ENCODE data around the gene PIR. TPM values are rescaled to one million over a fixed set of nuclear protein-coding genes. Genes with fewer than 3 reads are reported as not detected.

PIR gene
- total RNA-seq, 4 donors from 2014 or later, result 22.1 to 56.3 (median 32.5) TPM

DNA sequence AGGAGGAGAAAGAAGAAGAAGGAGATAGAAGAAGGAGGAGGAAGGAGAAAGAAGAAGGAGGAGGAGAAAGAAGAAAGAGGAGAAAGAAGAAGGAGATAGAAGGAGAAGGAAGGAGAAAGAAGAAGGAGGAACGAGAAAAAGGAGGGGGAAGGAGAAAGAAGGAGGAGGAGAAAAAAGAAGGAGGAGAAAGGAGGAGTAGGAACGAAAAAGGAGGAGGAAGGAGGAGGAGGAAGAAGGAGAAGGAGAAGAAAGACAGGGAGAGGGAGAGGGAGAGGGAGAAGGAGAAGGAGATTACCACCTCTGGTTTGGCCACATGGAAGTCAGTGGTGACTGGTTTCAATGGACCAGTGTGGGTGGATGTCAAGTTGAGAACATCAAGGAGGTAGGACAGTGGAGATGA, 58.9 kb downstream of the PIR start:
- no peaks in the 10 kb centered on the region for H3K36me3 ChIP-seq
- H3K27me3 ChIP-seq, result no peaks in the 10 kb centered on the region
- whole genome bisulfite sequencing, 2 donors, result 67 to 93% methylated on average over 2 of the region's 2 CpGs
- no peaks in the 10 kb centered on the region for H3K9me3 ChIP-seq
- H3K4me3 ChIP-seq, result no peak overlapping the region
- no peaks in the 10 kb centered on the region for H3K4me1 ChIP-seq
- no peak for DNase-seq
- no peak overlapping the region for H3K27ac ChIP-seq
- TF ChIP-seq, protein P1, sequence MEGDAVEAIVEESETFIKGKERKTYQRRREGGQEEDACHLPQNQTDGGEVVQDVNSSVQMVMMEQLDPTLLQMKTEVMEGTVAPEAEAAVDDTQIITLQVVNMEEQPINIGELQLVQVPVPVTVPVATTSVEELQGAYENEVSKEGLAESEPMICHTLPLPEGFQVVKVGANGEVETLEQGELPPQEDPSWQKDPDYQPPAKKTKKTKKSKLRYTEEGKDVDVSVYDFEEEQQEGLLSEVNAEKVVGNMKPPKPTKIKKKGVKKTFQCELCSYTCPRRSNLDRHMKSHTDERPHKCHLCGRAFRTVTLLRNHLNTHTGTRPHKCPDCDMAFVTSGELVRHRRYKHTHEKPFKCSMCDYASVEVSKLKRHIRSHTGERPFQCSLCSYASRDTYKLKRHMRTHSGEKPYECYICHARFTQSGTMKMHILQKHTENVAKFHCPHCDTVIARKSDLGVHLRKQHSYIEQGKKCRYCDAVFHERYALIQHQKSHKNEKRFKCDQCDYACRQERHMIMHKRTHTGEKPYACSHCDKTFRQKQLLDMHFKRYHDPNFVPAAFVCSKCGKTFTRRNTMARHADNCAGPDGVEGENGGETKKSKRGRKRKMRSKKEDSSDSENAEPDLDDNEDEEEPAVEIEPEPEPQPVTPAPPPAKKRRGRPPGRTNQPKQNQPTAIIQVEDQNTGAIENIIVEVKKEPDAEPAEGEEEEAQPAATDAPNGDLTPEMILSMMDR (IDR thresholded peaks at IDR 0.05), result no peak
- no peak for TF ChIP-seq POLR2A (IDR thresholded peaks at IDR 0.05)
- intact Hi-C loops (cut with DNase I), result no loop called here

DNA sequence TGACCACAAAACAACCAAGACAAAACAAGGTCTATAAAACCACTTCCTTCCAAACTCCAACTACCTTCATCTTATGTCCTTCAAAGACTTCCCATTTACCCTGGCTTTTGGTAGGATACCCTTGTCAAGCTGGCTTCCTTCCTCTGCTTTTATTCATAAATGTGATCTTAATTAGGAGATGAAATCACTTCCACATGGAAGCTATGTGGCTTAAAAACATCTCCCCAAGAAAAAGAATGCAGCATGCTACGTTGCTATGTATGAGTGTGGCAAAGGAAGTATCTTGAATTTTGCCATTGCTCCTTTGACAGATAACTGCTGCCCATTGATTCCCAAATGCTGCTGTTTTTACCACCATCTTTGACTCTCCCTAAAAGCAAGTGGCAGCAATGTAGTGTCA, 62.5 kb downstream of the PIR start:
- no peak overlapping the region for H3K4me3 ChIP-seq
- WGBS, 2 donors, result 55 to 83% methylated on average over 1 of the region's 1 CpG
- intact Hi-C loops (cut with DNase I), result no loop called here
- H3K27me3 ChIP-seq, result no peaks in the 10 kb centered on the region
- TF ChIP-seq, protein P1 (IDR thresholded peaks at IDR 0.05), result no peak
- no peak for TF ChIP-seq POLR2A (IDR thresholded peaks at IDR 0.05)
- H3K4me1 ChIP-seq, result no peaks in the 10 kb centered on the region
- DNase-seq, result no peak
- H3K36me3 ChIP-seq, result no peaks in the 10 kb centered on the region
- H3K27ac ChIP-seq, result no peak overlapping the region
- no peaks in the 10 kb centered on the region for H3K9me3 ChIP-seq

DNA sequence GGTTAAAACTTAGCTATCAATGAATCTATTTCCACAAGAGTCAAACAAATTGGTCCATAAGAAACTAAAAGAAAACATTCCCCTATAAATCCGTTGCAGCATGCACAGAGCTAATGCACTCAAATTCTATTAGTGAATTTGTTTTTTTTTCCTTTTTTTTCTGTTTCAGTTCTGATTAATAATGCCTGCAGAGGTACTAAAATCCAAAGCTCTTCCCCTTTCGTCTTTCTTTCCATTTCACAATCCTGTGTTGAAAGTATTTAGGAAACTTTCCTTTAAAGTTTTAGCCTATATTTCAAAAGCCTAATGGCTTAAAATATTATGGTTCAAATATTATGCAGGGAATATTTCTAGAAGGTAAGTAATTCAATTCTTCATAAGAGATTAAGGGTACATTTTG, 63.1 kb downstream of the PIR start:
- H3K9me3 ChIP-seq, result no peaks in the 10 kb centered on the region
- H3K27me3 ChIP-seq, result no peaks in the 10 kb centered on the region
- H3K4me1 ChIP-seq, result no peaks in the 10 kb centered on the region
- H3K36me3 ChIP-seq, result no peaks in the 10 kb centered on the region
- H3K27ac ChIP-seq, result no peak overlapping the region
- no peak overlapping the region for H3K4me3 ChIP-seq
- WGBS, 2 donors, result 66 to 75% methylated on average over 2 of the region's 2 CpGs
- intact Hi-C loops (cut with DNase I), result no loop called here
- no peak for DNase-seq
- no peak for TF ChIP-seq POLR2A (IDR thresholded peaks at IDR 0.05)
- TF ChIP-seq, protein P1 (IDR thresholded peaks at IDR 0.05), result no peak

DNA sequence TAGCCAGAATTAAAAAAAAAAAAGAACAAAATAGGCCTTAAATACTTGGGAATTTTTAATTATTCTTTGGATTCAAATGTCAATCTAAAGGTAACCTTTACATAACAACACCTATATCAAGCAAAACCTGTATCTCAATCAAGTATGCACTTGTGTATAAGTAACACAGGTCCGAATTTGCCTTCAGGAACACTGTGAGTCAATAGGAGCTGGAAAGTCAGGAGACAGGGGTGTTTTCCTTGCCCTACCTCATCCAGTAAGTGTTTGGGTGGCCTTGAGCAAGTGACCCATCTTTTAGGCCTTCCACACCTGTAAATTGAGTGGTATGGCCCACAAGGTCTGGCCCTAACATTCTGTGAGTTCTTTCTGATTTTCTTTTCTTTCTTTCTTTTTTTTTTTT, 68.1 kb downstream of the PIR start:
- Histone ChIP-seq H3K36me3 (no peaks in the 10 kb centered on the region), H3K4me1 (no peaks in the 10 kb centered on the region), H3K4me3 (no peak overlapping the region), H3K27ac (no peak overlapping the region), H3K9me3 (no peaks in the 10 kb centered on the region), H3K27me3 (no peaks in the 10 kb centered on the region)
- DNase-seq, result no peak
- WGBS, 2 donors, result 31 to 44% methylated on average over 1 of the region's 1 CpG
- TF ChIP-seq, protein P1 (IDR thresholded peaks at IDR 0.05), result no peak
- no peak for TF ChIP-seq POLR2A (IDR thresholded peaks at IDR 0.05)
- intact Hi-C loops (cut with DNase I), result no loop called here

DNA sequence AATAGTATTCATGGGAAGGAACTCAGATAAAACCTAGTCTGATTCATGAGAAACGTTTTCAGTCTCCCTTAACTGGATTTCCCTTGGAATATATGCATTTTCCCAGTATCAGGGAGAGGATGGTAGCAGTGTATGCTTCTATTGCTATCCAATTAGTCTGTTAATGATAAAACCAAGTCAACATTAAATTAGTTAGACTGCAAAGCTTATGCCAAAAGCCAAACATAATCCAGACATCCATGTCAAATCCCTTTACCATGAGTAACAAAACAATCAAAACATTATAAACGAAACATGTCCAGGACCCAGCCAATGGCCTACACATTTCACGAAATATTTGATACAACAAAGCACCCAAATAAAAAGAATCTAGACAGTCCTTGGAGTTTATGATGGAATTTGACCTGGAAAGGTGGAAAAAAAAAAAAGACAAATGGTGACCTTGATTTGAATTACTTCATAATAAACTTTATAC, 74.4 kb downstream of the PIR start:
- 62 to 67% methylated on average over 2 to 3 of the region's 3 CpGs for WGBS, 2 donors
- H3K9me3 ChIP-seq, result peaks cover 0 to 8% (median 0%) of the 10 kb centered on the region in 3 donors
- no peaks in the 10 kb centered on the region for H3K36me3 ChIP-seq
- no peaks in the 10 kb centered on the region for H3K27me3 ChIP-seq
- intact Hi-C loops (cut with DNase I), result no loop called here
- H3K4me1 ChIP-seq, result no peaks in the 10 kb centered on the region
- no peak for DNase-seq
- TF ChIP-seq, protein P1 (IDR thresholded peaks at IDR 0.05), result no peak
- no peak for TF ChIP-seq POLR2A (IDR thresholded peaks at IDR 0.05)
- no peak overlapping the region for H3K27ac ChIP-seq
- no peak overlapping the region for H3K4me3 ChIP-seq
